Spinal cord (tissue), 10 donors: Measurements from ENCODE around the gene FMNL3. TPM values are rescaled to one million over a fixed set of nuclear protein-coding genes. Genes with fewer than 3 reads are reported as not detected.
"Not testable (repeated sequence)": the region's sequence is repeated elsewhere in the genome, so short reads cannot be mapped to it uniquely, and the experiment has no call there.

Source experiments
- DNase-seq, 6 donors: peaks; one replicate each; pipeline versions ENCODE4 v3.0.0 to v3.0.0-alpha.2; 2013 to 2015; ENCODE audit warnings: low spot score in 6 of 6, low read depth in 4 of 6
- H3K27ac ChIP-seq: one replicate; pipeline ENCODE4 v1.5.1; 2013; ENCODE audit warnings: low read depth, low read length, control low read depth
- H3K27me3 ChIP-seq: one replicate; pipeline ENCODE4 v1.6.1; 2013; ENCODE audit warnings: low read length; ENCODE audit not compliant: control insufficient read depth, insufficient read depth
- H3K36me3 ChIP-seq: one replicate; pipeline ENCODE4 v1.6.1; 2013; ENCODE audit warnings: low read length; ENCODE audit not compliant: control insufficient read depth, insufficient read depth
- H3K4me1 ChIP-seq: one replicate; pipeline ENCODE4 v1.6.1; 2013; ENCODE audit warnings: low read length; ENCODE audit not compliant: control insufficient read depth, insufficient read depth
- H3K4me3 ChIP-seq: one replicate; pipeline ENCODE4 v1.5.1; 2013; ENCODE audit warnings: low read depth, low read length, control low read depth
- H3K9me3 ChIP-seq: one replicate; pipeline ENCODE4 v1.6.1; 2013; ENCODE audit warnings: low read length; ENCODE audit not compliant: control insufficient read depth, insufficient read depth
- WGBS: methylation state at CpG from one replicate; pipeline ENCODE4 v1.1.5; 2013; ENCODE audit warnings: missing lambda C conversion rate; ENCODE audit not compliant: insufficient coverage; 5-methylcytosine and 5-hydroxymethylcytosine counted together
- polyA plus RNA-seq, 2 donors: library from polyadenylated mRNA; unstranded; fragments of 120-200 nt; gene quantifications; one replicate each; pipeline ENCODE4 v1.2.1, GENCODE V29; 2013; ENCODE audit not compliant: insufficient read length in 2 of 2
- total RNA-seq, 2 donors: library from RNA; depleted of rRNA in 1 of 2; stranded (reverse); fragments of 120-200 nt in 1 of 2; fragments of >200 nt in 1 of 2; gene quantifications; one replicate each; pipeline versions ENCODE4 v1.2.3 to v1.2.4, GENCODE V29; 2013 to 2014
- donor health status: healthy.

FMNL3 gene
- total and polyA plus RNA-seq, 4 donors: 21.7 to 34.3 (median 24.1) TPM

DNA sequence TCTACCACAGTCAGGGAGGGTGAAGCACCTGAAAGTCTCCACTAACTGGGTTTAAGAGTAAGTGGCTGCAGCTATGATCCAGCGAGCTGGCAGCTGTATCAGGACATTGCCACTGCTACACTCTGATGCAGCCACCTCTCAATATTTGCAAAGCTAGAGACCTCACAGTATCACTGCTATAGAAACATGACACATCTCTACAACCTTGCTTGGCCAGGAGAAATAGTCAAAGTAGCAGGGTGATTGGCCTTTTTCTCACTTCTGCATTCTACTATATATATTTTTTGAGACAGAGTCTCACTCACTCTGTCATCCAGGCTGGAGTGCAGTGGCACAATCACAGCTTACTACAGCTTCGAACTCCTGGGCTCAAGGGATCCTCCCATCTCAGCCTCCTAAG, 9.3 kb upstream of the FMNL3 start:
- Histone ChIP-seq H3K27ac (no peak overlapping the region), H3K9me3 (no peaks in the 10 kb centered on the region), H3K4me3 (no peak overlapping the region), H3K27me3 (no peaks in the 10 kb centered on the region), H3K36me3 (no peaks in the 10 kb centered on the region), H3K4me1 (no peaks in the 10 kb centered on the region)
- 57% methylated on average over 1 of the region's 2 CpGs for WGBS
- DNase-seq: no peak

DNA sequence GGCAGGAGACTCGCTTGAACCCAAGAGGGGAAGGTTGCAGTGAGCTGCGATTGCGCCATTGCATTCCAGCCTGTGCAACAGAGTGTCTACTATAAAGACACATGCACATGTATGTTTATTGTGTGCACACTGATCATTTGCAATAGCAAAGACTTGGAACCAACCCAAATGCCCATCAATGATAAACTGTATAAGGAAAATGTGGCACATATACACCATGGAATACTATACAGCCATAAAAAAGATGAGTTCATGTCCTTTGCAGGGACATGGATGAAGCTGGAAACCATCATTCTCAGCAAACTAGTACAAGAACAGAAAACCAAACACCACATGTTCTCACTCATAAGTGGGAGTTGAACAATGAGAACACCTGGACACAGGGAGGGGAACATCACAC, 6.7 kb upstream of the FMNL3 start:
- H3K4me1 ChIP-seq, H3K4me3 ChIP-seq, H3K36me3 ChIP-seq, H3K27me3 ChIP-seq, H3K27ac ChIP-seq, DNase-seq, H3K9me3 ChIP-seq: not testable (repeated sequence)
- WGBS: 100% methylated on average over 1 of the region's 3 CpGs

DNA sequence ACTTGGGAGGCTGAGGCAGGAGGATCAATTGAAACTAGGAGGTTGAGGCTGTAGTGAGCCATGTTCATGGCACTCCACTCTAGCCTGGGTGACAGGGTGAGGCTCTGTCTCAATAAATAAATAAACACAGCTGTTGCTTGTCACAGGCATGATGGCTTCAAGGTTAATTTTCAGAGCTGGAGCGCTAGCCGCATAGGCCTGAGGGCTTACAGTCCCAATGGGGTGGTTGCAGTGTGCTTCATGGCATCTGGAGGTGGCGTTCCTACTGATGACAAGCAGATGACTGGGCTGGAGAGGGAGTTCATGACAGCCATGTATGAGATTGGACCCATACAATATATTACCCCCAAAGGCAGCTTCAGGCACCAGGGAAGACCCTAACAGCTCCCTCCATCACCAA, 1.6 kb upstream of the FMNL3 start:
- no peak overlapping the region for H3K27ac ChIP-seq
- no peak overlapping the region for H3K4me3 ChIP-seq

DNA sequence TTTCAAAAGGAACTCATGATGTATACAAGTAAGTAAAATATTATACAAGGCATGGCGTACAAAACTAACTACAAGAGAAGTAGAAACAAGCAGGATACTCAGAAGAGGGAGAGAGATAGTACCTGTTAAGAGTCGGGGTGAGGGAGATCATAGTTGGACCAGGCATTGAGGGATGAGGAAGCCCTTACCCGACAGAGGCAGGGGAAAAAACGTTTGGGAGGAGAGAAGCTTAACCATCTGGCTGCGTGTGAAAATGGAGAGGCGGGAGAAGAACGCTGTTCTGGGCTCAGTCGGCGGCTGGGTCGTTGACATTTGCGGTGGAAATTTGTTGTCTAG, 575 bp upstream of the FMNL3 start:
- H3K27me3 ChIP-seq: peaks cover 3% of the 10 kb centered on the region
- 66% methylated on average over 9 of the region's 11 CpGs for WGBS
- H3K27ac ChIP-seq: no peak overlapping the region
- peaks cover 20% of the 10 kb centered on the region for H3K4me1 ChIP-seq
- H3K9me3 ChIP-seq: no peaks in the 10 kb centered on the region
- DNase-seq: no peak
- H3K4me3 ChIP-seq: no peak overlapping the region
- H3K36me3 ChIP-seq: no peaks in the 10 kb centered on the region

More for the DNA sequence above, 1.6 kb upstream of the FMNL3 start:
- Histone ChIP-seq H3K36me3 (no peaks in the 10 kb centered on the region), H3K4me1 (peaks cover 20% of the 10 kb centered on the region), H3K9me3 (no peaks in the 10 kb centered on the region), H3K27me3 (peaks cover 3% of the 10 kb centered on the region)
- WGBS: 60% methylated on average over 2 of the region's 3 CpGs
- no peak for DNase-seq

DNA sequence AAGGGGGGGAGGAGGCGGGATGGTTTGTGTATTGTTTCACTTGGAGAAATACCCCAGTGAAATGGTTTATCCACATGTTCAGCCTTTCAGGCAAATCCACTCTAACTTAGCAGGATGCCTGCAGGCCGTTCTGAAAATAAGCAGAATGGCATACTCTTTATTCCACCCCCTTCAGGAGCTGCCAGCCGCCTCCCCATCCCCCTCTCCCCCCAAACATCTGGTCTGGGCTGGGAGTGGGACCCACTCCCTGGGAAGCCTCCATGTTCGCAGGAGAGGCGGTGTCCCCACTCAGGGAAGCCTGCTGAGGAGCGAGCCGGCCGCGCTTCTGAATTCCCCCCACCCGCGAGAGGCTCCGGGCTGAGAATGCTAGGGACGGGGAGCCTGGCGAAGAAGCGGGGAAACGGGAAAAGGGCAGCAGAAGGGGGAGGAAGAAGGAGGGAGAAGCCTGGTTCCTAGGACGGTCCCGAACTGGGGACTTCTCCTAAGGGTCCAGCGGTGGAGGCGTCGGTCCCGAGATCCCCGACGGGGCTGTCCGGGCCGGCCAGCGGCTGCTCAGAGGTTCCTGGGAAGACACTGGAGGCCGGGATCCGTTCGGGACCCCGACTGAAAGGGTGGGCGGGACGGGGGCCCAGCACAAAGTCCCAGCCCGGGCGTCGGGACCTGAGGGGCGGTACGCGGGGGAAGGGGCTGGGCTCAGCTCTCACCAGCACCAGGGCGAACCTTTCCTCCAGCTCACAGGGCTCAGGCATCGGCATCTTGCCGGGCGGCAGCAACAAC, 666 bp downstream of the FMNL3 start:
- H3K36me3 ChIP-seq: no peaks in the 10 kb centered on the region
- peaks cover 20% of the 10 kb centered on the region for H3K4me1 ChIP-seq
- no peaks in the 10 kb centered on the region for H3K9me3 ChIP-seq
- under 1% methylated on average over 37 of the region's 43 CpGs for WGBS
- peaks cover 3% of the 10 kb centered on the region for H3K27me3 ChIP-seq
- peak in 3 of 6 donors; percentile 23 to 67 (median 54) for DNase-seq
- peak overlapping the region; percentile 76 for H3K4me3 ChIP-seq
- peak overlapping the region; percentile 88 for H3K27ac ChIP-seq

DNA sequence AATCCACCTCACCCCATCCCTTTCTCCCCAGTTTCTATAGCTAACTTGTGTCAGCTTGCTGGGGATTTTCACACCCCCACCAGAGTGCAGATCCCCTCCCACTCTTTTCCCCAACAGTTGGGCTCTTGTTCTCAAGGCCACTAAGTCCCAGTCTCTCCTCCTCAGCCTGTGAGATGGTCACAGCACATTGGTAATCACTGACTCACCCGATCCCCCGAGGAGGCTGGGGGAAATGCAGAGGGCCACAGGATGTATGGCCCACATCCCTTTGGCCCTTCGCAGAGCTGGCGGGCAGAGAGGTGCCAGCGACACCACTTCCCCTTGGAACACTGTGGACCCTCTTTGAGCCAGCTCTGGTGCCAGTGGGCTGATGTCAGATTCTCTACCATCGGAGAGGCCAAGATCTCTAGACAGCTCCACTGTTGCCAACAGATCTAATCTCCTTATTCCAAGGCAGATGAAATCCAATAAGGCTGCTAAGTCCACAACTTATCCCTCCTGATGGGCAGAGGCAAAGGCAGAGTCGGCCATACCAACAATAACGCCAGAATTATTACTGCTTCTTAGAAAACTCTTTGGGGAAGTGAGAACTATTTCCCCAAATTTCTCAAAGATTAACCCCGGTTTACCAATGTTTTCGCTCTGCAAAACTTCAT, 1.6 kb downstream of the FMNL3 start:
- Histone ChIP-seq H3K9me3 (no peaks in the 10 kb centered on the region), H3K27me3 (peaks cover 3% of the 10 kb centered on the region), H3K27ac (peak overlapping the region; percentile 88), H3K4me1 (peaks cover 20% of the 10 kb centered on the region), H3K4me3 (peak overlapping the region; percentile 76), H3K36me3 (no peaks in the 10 kb centered on the region)
- 52% methylated on average over 9 of the region's 10 CpGs for WGBS
- peak in 2 of 6 donors; percentile 30 to 53 for DNase-seq

DNA sequence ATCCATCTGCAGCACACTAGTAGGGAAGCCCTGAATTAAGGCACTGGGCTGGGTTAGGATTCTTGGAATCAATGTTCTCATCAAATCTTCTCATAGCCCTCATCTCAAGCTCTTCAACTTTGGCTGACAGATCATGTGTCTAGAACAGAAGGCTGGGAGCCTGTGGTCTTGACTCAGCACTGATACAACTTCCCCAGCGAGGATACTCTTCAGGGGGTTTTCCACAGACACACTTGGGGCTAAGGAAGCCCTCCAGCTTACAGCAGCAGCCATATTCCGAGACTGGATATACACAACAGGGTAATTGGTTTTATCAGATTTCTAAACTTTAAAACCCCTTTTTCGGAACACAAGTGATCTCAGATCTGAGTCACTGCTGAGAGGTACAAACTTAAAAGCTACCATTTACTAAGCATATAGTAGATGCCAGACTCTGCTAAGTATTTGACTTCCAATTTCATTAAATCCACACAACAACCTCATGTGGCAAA, 3.5 kb downstream of the FMNL3 start:
- no peak overlapping the region for H3K4me3 ChIP-seq
- peaks cover 3% of the 10 kb centered on the region for H3K36me3 ChIP-seq
- no peaks in the 10 kb centered on the region for H3K27me3 ChIP-seq
- peaks cover 27% of the 10 kb centered on the region for H3K4me1 ChIP-seq
- no peak overlapping the region for H3K27ac ChIP-seq
- no peak for DNase-seq
- WGBS: 100% methylated on average over 1 of the region's 3 CpGs
- no peaks in the 10 kb centered on the region for H3K9me3 ChIP-seq

DNA sequence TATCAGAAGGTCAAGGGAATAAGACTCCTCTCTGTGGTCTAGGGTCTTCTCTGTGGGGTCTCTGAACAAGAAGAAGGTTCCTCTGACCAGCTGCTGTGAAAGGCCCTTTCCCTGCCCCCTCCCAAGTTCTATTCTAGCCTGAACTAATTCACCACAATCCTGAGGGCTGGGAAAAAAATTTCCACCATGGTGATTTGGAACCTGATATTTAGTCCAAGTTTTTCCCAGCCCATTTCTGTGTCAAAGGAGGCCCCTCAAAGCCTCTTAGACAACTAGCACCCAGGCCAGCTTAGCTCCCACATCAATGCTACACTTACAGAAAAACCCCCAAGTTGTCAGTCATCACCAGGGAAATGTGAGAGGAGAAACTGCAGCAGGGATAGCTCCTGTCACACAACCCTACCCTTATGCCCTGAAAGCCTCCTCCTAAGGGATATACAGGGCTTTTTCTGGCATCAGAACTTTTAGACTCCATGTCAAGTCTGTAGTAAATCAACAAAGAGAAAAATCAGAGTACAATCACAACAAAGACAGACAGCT, 4.5 kb downstream of the FMNL3 start:
- peaks cover 3% of the 10 kb centered on the region for H3K36me3 ChIP-seq
- H3K4me3 ChIP-seq: no peak overlapping the region
- H3K27ac ChIP-seq: peak overlapping the region; percentile 33
- H3K27me3 ChIP-seq: no peaks in the 10 kb centered on the region
- H3K9me3 ChIP-seq: no peaks in the 10 kb centered on the region
- no peak for DNase-seq
- peaks cover 25% of the 10 kb centered on the region for H3K4me1 ChIP-seq

DNA sequence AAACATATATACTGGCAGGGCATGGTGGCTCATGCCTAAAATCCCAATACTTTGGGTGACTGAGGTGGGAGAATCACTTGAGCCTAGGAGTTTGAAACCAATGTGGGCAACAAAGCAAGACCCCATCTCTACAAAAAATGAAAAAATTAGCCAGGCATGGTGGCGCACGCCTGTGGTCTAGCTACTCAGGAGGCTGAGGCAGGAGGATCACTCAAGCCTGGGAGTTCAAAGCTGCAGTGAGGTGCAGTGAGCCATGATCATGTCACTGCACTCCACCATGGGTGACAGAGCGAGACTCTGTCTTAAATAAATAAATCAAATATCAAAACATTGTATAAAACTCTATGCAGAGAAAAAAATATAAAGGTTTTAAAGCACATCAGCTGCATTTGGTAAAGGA, 5.2 kb downstream of the FMNL3 start:
- peaks cover 3% of the 10 kb centered on the region for H3K36me3 ChIP-seq
- no peaks in the 10 kb centered on the region for H3K27me3 ChIP-seq
- H3K4me1 ChIP-seq: peaks cover 25% of the 10 kb centered on the region
- WGBS: 100% methylated on average over 2 of the region's 3 CpGs
- H3K4me3 ChIP-seq: no peak overlapping the region
- no peak overlapping the region for H3K27ac ChIP-seq
- no peak for DNase-seq
- no peaks in the 10 kb centered on the region for H3K9me3 ChIP-seq
